Mesodermal cell (in vitro differentiated cells): ENCODE data around the gene EFCAB8.

ENCODE experiments used
- H3K27ac ChIP-seq: 2 replicates; pipeline ENCODE4 v1.7.0; 2013; ENCODE audit warnings: mild to moderate bottlenecking, low read depth, low read length, moderate library complexity; ENCODE audit not compliant: severe bottlenecking
- H3K36me3 ChIP-seq: 2 replicates; pipeline ENCODE4 v1.7.1; 2013; ENCODE audit warnings: mild to moderate bottlenecking, low read length, moderate library complexity; ENCODE audit not compliant: control insufficient read depth, insufficient read depth
- H3K4me1 ChIP-seq: one replicate; pipeline ENCODE4 v1.7.1; 2013; ENCODE audit warnings: mild to moderate bottlenecking, low read length; ENCODE audit not compliant: insufficient read depth, control insufficient read depth, poor library complexity, severe bottlenecking
- H3K4me3 ChIP-seq: 2 replicates; pipeline ENCODE4 v1.7.0; 2013; ENCODE audit warnings: low read length, control low read depth, mild to moderate bottlenecking; ENCODE audit not compliant: insufficient read depth, poor library complexity, severe bottlenecking; ENCODE audit errors: extremely low read depth
- H3K9me3 ChIP-seq: 2 replicates; pipeline ENCODE4 v1.7.1; 2013; ENCODE audit warnings: mild to moderate bottlenecking, low read length, moderate library complexity; ENCODE audit not compliant: control insufficient read depth
- WGBS, 2 experiments: methylation state at CpG; one replicate each; pipeline ENCODE4 v1.1.5; 2013; ENCODE audit warnings: missing lambda C conversion rate in 2 of 2; ENCODE audit not compliant: insufficient coverage in 2 of 2; 5-methylcytosine and 5-hydroxymethylcytosine counted together

Gene EFCAB8

GRCh38 chr20:32964575-32964974 lies 105.9 kb downstream of the EFCAB8 start:
- Histone ChIP-seq H3K27ac (no peak overlapping the region), H3K9me3 (no peaks in the 10 kb centered on the region), H3K4me3 (no peak overlapping the region), H3K36me3 (no peaks in the 10 kb centered on the region), H3K4me1 (no peaks in the 10 kb centered on the region)
- 89 to 98% methylated on average over 5 to 6 of the region's 6 CpGs for WGBS, 2 experiments

DNA sequence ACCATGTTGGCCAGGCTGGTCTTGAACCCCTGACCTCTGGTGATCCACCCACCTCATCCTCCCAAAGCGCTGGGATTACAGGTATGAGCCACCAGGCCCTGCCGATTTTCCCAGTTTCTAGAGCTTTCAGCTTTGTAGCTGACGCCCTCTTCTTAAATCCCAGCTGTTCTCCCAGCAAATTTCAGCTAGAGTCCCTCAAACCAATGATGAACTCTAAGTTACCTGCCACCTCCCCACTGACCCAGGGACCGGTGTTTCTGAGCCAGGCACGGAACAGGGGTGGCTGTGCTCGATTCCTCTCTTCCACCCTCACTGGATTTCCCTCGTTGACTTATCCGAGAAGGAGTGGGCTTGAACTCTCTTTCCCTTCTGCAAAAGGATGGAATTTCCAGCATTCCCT lies 106.4 kb downstream of the EFCAB8 start:
- H3K36me3 ChIP-seq, result no peaks in the 10 kb centered on the region
- no peak overlapping the region for H3K27ac ChIP-seq
- no peaks in the 10 kb centered on the region for H3K9me3 ChIP-seq
- peaks cover 4% of the 10 kb centered on the region for H3K4me1 ChIP-seq
- no peak overlapping the region for H3K4me3 ChIP-seq
- WGBS, 2 experiments, result 87 to 96% methylated on average over 6 to 8 of the region's 8 CpGs

DNA sequence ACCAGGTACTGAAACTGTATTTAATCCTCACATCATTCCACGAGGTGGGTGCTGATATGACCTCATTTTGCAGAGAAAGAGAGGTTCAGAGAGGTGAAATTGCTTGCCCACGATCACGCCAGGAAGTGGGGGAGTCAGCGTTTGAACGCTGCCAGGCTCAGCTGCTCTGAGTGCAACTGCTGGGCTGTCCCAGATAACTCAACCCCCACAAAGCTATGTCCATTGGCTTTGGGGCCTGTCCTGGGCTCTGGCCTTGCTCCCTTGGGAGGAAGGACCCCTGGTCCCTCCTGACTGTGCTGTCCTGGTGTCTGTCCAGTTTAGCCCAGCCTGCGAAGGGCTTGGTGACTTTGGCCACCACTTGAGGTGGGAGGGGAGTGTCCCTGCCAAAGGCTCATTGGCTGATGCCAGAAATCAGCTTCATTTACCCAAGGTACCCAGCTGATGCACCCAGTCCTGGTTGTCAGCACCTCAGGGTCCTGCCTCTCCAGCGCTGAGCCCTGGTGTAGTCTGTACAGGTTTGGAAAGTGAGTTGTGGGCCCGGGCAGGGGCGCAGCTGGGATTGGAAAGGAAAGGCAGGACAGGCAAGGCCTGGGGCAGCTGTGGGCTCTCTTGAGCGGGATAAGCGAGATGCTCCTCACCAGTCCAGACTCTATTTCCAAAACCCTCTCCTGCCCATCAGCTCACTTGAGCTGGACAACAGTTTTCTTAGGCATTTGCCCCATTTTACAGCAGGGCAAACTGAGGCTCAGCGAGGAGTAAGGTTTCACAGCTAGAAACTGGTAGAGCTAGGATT lies 107.1 kb downstream of the EFCAB8 start:
- Histone ChIP-seq H3K4me1 (peaks cover 4% of the 10 kb centered on the region), H3K9me3 (no peaks in the 10 kb centered on the region), H3K27ac (no peak overlapping the region), H3K4me3 (no peak overlapping the region), H3K36me3 (no peaks in the 10 kb centered on the region)
- 86 to 88% methylated on average over 9 to 11 of the region's 12 CpGs for WGBS, 2 experiments

GRCh38 chr20:32966382-32966781 lies 107.7 kb downstream of the EFCAB8 start:
- Histone ChIP-seq H3K36me3 (no peaks in the 10 kb centered on the region), H3K27ac (no peak overlapping the region), H3K4me1 (peaks cover 6% of the 10 kb centered on the region), H3K4me3 (no peak overlapping the region), H3K9me3 (no peaks in the 10 kb centered on the region)
- 100% methylated on average over 1 to 2 of the region's 4 CpGs for WGBS, 2 experiments

DNA sequence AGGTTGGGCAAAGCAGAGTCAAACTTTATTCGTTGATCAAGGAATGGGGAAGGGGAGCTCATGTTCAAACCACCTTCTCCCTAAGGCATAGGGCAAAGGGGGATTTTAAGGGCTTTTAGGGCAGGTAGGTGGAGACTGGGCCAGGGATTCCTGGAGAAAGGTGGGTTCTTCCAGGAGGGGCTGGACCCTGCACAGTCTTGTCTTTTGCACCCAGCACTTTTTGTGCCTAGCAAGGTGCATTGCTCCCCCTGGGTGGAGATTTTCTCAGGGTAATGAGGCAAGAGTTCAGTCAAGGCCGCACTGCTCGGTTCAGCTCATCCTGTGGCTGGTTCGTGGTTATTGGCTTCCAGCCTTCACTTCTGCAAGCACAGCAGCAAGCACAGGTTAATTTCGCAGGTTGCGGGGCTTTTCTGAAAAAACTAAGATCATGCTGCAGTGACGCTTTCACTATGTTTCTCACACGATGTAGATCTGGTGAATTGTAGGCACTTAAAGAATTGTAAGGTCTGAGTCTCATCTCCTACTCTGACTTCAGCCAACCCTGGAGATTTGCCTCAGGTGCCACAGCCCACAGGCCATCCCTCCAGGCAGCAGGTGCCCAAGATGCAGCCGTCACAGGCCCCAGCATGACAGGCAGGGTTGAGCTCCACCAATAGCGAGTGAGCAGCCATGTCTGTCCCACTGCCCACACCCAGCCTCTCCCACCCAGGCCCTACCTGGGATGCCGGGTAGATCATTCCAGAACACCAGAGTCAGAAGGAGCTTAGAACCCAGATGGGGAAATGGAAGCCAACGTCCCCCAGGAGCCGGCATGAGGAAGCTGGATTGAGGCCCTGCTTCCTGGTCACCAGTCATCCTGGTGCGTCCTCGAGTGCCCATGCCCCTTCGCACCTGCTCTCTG lies 108.4 kb downstream of the EFCAB8 start:
- Histone ChIP-seq H3K4me1 (peaks cover 13% of the 10 kb centered on the region), H3K27ac (no peak overlapping the region), H3K4me3 (no peak overlapping the region), H3K36me3 (no peaks in the 10 kb centered on the region), H3K9me3 (no peaks in the 10 kb centered on the region)
- WGBS, 2 experiments, result 95 to 96% methylated on average over 11 to 16 of the region's 16 CpGs

- no peak overlapping the region for H3K27ac ChIP-seq
- 91 to 95% methylated on average over 14 to 16 of the region's 16 CpGs for WGBS, 2 experiments
- no peak overlapping the region for H3K4me3 ChIP-seq
- no peaks in the 10 kb centered on the region for H3K36me3 ChIP-seq
- H3K4me1 ChIP-seq, result peaks cover 18% of the 10 kb centered on the region
- no peaks in the 10 kb centered on the region for H3K9me3 ChIP-seq
These were observed 109.3 kb downstream of the EFCAB8 start for GRCh38 chr20:32967961-32968457.

- H3K4me1 ChIP-seq, result peaks cover 18% of the 10 kb centered on the region
- no peak overlapping the region for H3K27ac ChIP-seq
- H3K9me3 ChIP-seq, result no peaks in the 10 kb centered on the region
- H3K4me3 ChIP-seq, result no peak overlapping the region
- no peaks in the 10 kb centered on the region for H3K36me3 ChIP-seq
- 92 to 95% methylated on average over 12 to 15 of the region's 19 CpGs for WGBS, 2 experiments
These were observed 109.9 kb downstream of the EFCAB8 start for GRCh38 chr20:32968478-32969241.

GRCh38 chr20:32969356-32970114 lies 110.8 kb downstream of the EFCAB8 start:
- Histone ChIP-seq H3K4me1 (peaks cover 18% of the 10 kb centered on the region), H3K36me3 (no peaks in the 10 kb centered on the region), H3K4me3 (no peak overlapping the region), H3K27ac (no peak overlapping the region), H3K9me3 (no peaks in the 10 kb centered on the region)
- 95 to 96% methylated on average over 11 to 12 of the region's 13 CpGs for WGBS, 2 experiments

DNA sequence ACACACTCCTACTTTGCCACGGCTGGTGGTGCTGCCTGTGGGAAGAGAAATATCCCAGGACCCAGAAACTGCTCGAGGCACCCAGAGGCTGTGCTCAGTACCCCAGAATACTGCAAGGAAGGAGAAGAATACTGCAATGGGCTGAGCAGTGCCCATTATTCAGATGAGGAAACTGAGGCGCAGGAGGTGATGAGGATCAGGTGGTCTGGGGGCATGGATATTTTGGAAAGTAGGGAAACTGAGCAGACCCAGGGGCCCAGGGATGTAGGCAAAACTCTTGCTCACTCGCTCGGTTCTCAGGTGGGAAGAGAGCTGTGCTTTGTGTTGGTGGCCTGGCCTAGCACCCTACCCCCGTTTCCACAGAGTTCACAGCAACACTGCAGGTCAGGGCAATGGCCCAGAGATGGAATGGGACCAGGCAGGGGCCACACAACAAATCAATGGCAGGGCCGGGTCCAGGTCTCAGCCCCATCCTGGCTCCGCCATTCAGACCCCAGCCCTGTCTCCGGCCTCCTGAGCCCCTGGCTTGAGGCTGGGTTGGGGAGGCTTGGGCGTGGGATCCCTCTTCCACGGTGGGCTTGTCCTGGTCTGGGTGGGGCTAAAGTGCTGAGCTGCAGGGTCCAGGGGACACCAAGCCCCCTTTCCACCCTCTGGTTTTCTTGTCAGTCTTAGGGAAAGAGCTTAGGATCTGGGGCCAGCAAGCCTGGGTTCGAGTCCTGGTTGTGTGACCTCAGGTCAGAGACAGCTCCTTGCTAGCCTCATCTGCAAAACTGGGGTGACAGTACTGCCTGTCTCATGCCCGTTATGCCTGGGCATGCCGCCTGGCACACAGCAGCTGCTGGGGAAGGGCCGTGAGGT lies 111.6 kb downstream of the EFCAB8 start:
- 95% methylated on average over 13 to 14 of the region's 15 CpGs for WGBS, 2 experiments
- no peaks in the 10 kb centered on the region for H3K36me3 ChIP-seq
- H3K4me3 ChIP-seq, result no peak overlapping the region
- H3K4me1 ChIP-seq, result peaks cover 18% of the 10 kb centered on the region
- no peak overlapping the region for H3K27ac ChIP-seq
- no peaks in the 10 kb centered on the region for H3K9me3 ChIP-seq
